ENCODE results near the gene KRTAP2-3. TPM values are rescaled to one million over a fixed set of nuclear protein-coding genes. Genes with fewer than 3 reads are reported as not detected.

Gene KRTAP2-3
- total and polyA plus RNA-seq, 9 donors: not detected

- Histone ChIP-seq H3K36me3 (ENCODE audit: control insufficient read depth, insufficient read depth, low read length) (no peaks in the 10 kb centered on the region), H3K27me3 (ENCODE audit: control insufficient read depth, insufficient read depth, low read length) (no peaks in the 10 kb centered on the region), H3K9me3 (replicated peaks; ENCODE audit: control insufficient read depth, low read depth, low read length) (no peaks in the 10 kb centered on the region), H3K27ac (ENCODE audit: low read length) (no peak within 1 kb of the TSS), H3K4me3 (ENCODE audit: low read length) (no peak within 1 kb of the TSS), H3K4me1 (ENCODE audit: control insufficient read depth, insufficient read depth, low read length) (no peaks in the 10 kb centered on the region)
- WGBS (ENCODE audit: insufficient coverage): 83% methylated on average over 12 of the region's 12 CpGs
- no peak for DNase-seq
Observed at GRCh38 chr17:41029633-41030245, 30.2 kb downstream of the KRTAP2-3 start, which contains the start of gene KRTAP1-4. KRTAP1-4 (minus strand) TSS chr17:41030195; CDS start chr17:41030078, 117 bp downstream.

GRCh38 chr17:41026715-41027471 is 33.0 kb downstream of the KRTAP2-3 start, which contains the start of gene KRTAP1-5:
KRTAP1-5 (minus strand) TSS chr17:41027208; CDS start chr17:41027155, 53 bp downstream.
- no peaks in the 10 kb centered on the region for H3K9me3 ChIP-seq (replicated peaks; ENCODE audit: control insufficient read depth, low read depth, low read length)
- H3K4me3 ChIP-seq (ENCODE audit: low read length): no peak within 1 kb of the TSS
- H3K36me3 ChIP-seq (ENCODE audit: control insufficient read depth, insufficient read depth, low read length): no peaks in the 10 kb centered on the region
- no peak within 1 kb of the TSS for H3K27ac ChIP-seq (ENCODE audit: low read length)
- no peaks in the 10 kb centered on the region for H3K4me1 ChIP-seq (ENCODE audit: control insufficient read depth, insufficient read depth, low read length)
- H3K27me3 ChIP-seq (ENCODE audit: control insufficient read depth, insufficient read depth, low read length): no peaks in the 10 kb centered on the region
- DNase-seq: peak; percentile 44
- WGBS (ENCODE audit: insufficient coverage): 81% methylated on average over 7 of the region's 9 CpGs

- Histone ChIP-seq H3K27me3 (ENCODE audit: control insufficient read depth, insufficient read depth, low read length) (no peaks in the 10 kb centered on the region), H3K4me3 (ENCODE audit: low read length) (no peak overlapping the region), H3K36me3 (ENCODE audit: control insufficient read depth, insufficient read depth, low read length) (no peaks in the 10 kb centered on the region), H3K4me1 (ENCODE audit: control insufficient read depth, insufficient read depth, low read length) (no peaks in the 10 kb centered on the region), H3K27ac (ENCODE audit: low read length) (no peak overlapping the region), H3K9me3 (replicated peaks; ENCODE audit: control insufficient read depth, low read depth, low read length) (peaks cover 3% of the 10 kb centered on the region)
- no peak for DNase-seq
- no CpG with 5 or more reads among the region's 3 CpGs for WGBS (ENCODE audit: insufficient coverage)
Observed at GRCh38 chr17:41024697-41025096, 35.2 kb downstream of the KRTAP2-3 start.

- Histone ChIP-seq H3K4me3 (ENCODE audit: low read length) (no peak overlapping the region), H3K9me3 (replicated peaks; ENCODE audit: control insufficient read depth, low read depth, low read length) (peaks cover 3% of the 10 kb centered on the region), H3K27ac (ENCODE audit: low read length) (no peak overlapping the region)
Observed at GRCh38 chr17:41020336-41020735, 39.6 kb downstream of the KRTAP2-3 start.

GRCh38 chr17:41019415-41019814 is 40.5 kb downstream of the KRTAP2-3 start:
- DNase-seq: no peak
- H3K4me1 ChIP-seq (ENCODE audit: control insufficient read depth, insufficient read depth, low read length): no peaks in the 10 kb centered on the region
- H3K27ac ChIP-seq (ENCODE audit: low read length): no peak overlapping the region
- 100% methylated on average over 2 of the region's 3 CpGs for WGBS (ENCODE audit: insufficient coverage)
- no peaks in the 10 kb centered on the region for H3K27me3 ChIP-seq (ENCODE audit: control insufficient read depth, insufficient read depth, low read length)
- H3K9me3 ChIP-seq (replicated peaks; ENCODE audit: control insufficient read depth, low read depth, low read length): peaks cover 3% of the 10 kb centered on the region
- H3K4me3 ChIP-seq (ENCODE audit: low read length): no peak overlapping the region
- H3K36me3 ChIP-seq (ENCODE audit: control insufficient read depth, insufficient read depth, low read length): no peaks in the 10 kb centered on the region

More at GRCh38 chr17:41020336-41020735, 39.6 kb downstream of the KRTAP2-3 start:
- DNase-seq: no peak
- Histone ChIP-seq H3K27me3 (ENCODE audit: control insufficient read depth, insufficient read depth, low read length) (no peaks in the 10 kb centered on the region), H3K36me3 (ENCODE audit: control insufficient read depth, insufficient read depth, low read length) (no peaks in the 10 kb centered on the region), H3K4me1 (ENCODE audit: control insufficient read depth, insufficient read depth, low read length) (no peaks in the 10 kb centered on the region)

- H3K4me3 ChIP-seq (ENCODE audit: low read length): no peak overlapping the region
- H3K36me3 ChIP-seq (ENCODE audit: control insufficient read depth, insufficient read depth, low read length): no peaks in the 10 kb centered on the region
- no peaks in the 10 kb centered on the region for H3K27me3 ChIP-seq (ENCODE audit: control insufficient read depth, insufficient read depth, low read length)
- H3K27ac ChIP-seq (ENCODE audit: low read length): no peak overlapping the region
- peaks cover 3% of the 10 kb centered on the region for H3K9me3 ChIP-seq (replicated peaks; ENCODE audit: control insufficient read depth, low read depth, low read length)
- H3K4me1 ChIP-seq (ENCODE audit: control insufficient read depth, insufficient read depth, low read length): no peaks in the 10 kb centered on the region
- no peak for DNase-seq
- WGBS (ENCODE audit: insufficient coverage): 65% methylated on average over 2 of the region's 3 CpGs
Observed at GRCh38 chr17:41018541-41018940, 41.4 kb downstream of the KRTAP2-3 start.

- Histone ChIP-seq H3K4me1 (ENCODE audit: control insufficient read depth, insufficient read depth, low read length) (peaks cover 3% of the 10 kb centered on the region), H3K27me3 (ENCODE audit: control insufficient read depth, insufficient read depth, low read length) (no peaks in the 10 kb centered on the region), H3K36me3 (ENCODE audit: control insufficient read depth, insufficient read depth, low read length) (no peaks in the 10 kb centered on the region), H3K4me3 (ENCODE audit: low read length) (no peak overlapping the region), H3K27ac (ENCODE audit: low read length) (no peak overlapping the region), H3K9me3 (replicated peaks; ENCODE audit: control insufficient read depth, low read depth, low read length) (peaks cover 3% of the 10 kb centered on the region)
- no peak for DNase-seq
- 84% methylated on average over 10 of the region's 13 CpGs for WGBS (ENCODE audit: insufficient coverage)
Observed at GRCh38 chr17:41016578-41017215, 43.2 kb downstream of the KRTAP2-3 start.

- no peak overlapping the region for H3K27ac ChIP-seq (ENCODE audit: low read length)
- WGBS (ENCODE audit: insufficient coverage): 68% methylated on average over 3 of the region's 7 CpGs
- DNase-seq: no peak
Observed at GRCh38 chr17:41015454-41015853, 44.5 kb downstream of the KRTAP2-3 start.

GRCh38 chr17:41013606-41014005 is 46.3 kb downstream of the KRTAP2-3 start:
- no peaks in the 10 kb centered on the region for H3K36me3 ChIP-seq (ENCODE audit: control insufficient read depth, insufficient read depth, low read length)
- no peaks in the 10 kb centered on the region for H3K9me3 ChIP-seq (replicated peaks; ENCODE audit: control insufficient read depth, low read depth, low read length)
- peaks cover 6% of the 10 kb centered on the region for H3K4me1 ChIP-seq (ENCODE audit: control insufficient read depth, insufficient read depth, low read length)
- no peak overlapping the region for H3K4me3 ChIP-seq (ENCODE audit: low read length)
- H3K27me3 ChIP-seq (ENCODE audit: control insufficient read depth, insufficient read depth, low read length): no peaks in the 10 kb centered on the region
- peak; percentile 72 for DNase-seq
- WGBS (ENCODE audit: insufficient coverage): no CpG with 5 or more reads among the region's 1 CpG
- no peak overlapping the region for H3K27ac ChIP-seq (ENCODE audit: low read length)

More at GRCh38 chr17:41015454-41015853, 44.5 kb downstream of the KRTAP2-3 start:
- Histone ChIP-seq H3K9me3 (replicated peaks; ENCODE audit: control insufficient read depth, low read depth, low read length) (no peaks in the 10 kb centered on the region), H3K4me1 (ENCODE audit: control insufficient read depth, insufficient read depth, low read length) (peaks cover 3% of the 10 kb centered on the region), H3K27me3 (ENCODE audit: control insufficient read depth, insufficient read depth, low read length) (no peaks in the 10 kb centered on the region), H3K4me3 (ENCODE audit: low read length) (no peak overlapping the region), H3K36me3 (ENCODE audit: control insufficient read depth, insufficient read depth, low read length) (no peaks in the 10 kb centered on the region)

GRCh38 chr17:41013181-41013580 is 46.7 kb downstream of the KRTAP2-3 start:
- no peak for DNase-seq
- no peak overlapping the region for H3K4me3 ChIP-seq (ENCODE audit: low read length)
- no peaks in the 10 kb centered on the region for H3K9me3 ChIP-seq (replicated peaks; ENCODE audit: control insufficient read depth, low read depth, low read length)
- no peak overlapping the region for H3K27ac ChIP-seq (ENCODE audit: low read length)
- H3K4me1 ChIP-seq (ENCODE audit: control insufficient read depth, insufficient read depth, low read length): peaks cover 6% of the 10 kb centered on the region
- H3K36me3 ChIP-seq (ENCODE audit: control insufficient read depth, insufficient read depth, low read length): no peaks in the 10 kb centered on the region
- WGBS (ENCODE audit: insufficient coverage): no CpG with 5 or more reads among the region's 3 CpGs
- H3K27me3 ChIP-seq (ENCODE audit: control insufficient read depth, insufficient read depth, low read length): no peaks in the 10 kb centered on the region
